Cortex of kidney (tissue), 1 donor: ENCODE measurements around the gene BANF1.
"Not testable (repeated sequence)": the region's sequence is repeated elsewhere in the genome, so short reads cannot be mapped to it uniquely, and the experiment has no call there.

Experiments used
- DNase-seq: peaks from one replicate; lab custom pipeline; 2025; lab: John Stamatoyannopoulos, UW

BANF1 gene

DNA sequence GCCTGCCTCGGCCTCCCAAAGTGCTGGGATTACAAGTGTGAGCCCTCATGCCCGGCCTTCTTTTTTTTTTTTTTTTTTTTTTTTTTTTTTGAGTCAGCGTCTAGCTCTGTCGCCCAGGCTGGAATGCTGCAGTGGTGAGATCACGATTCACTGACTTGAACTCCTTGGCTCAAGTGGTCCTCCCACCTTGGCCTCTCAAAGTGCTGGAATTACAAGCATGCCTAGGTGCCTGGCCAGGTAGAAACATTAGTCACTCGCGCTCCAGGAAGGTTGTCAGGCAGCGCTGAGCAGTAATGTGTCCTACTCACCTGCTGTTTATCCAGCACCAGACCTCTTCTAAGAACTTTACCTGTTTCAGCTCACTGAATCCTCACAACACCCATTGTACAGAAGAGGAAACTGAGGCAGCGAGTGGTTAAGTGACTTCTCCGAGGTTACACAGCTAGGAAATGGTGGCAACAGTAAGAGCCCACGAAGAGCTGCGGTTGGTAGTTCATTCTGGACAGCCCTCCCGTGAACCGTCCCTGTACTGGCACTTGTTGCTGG is 9.0 kb downstream of the BANF1 start:
- no peak for DNase-seq

DNA sequence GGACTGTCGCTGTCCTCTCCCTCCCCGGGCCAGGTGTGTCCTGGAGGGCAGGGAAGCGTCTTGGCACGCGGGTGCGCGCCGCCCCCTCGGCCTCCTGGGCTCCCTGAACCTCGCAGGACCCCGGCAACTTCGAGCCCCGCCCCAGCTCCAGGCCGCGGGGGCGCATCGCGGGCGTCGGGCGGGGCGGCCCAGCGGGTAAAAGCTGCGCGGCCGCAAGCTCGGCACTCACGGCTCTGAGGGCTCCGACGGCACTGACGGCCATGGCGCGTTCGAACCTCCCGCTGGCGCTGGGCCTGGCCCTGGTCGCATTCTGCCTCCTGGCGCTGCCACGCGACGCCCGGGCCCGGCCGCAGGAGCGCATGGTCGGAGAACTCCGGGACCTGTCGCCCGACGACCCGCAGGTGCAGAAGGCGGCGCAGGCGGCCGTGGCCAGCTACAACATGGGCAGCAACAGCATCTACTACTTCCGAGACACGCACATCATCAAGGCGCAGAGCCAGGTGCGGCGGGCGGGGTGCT is 9.5 kb downstream of the BANF1 start, which contains the start of gene CST6:
TSS of gene CST6 (plus strand) at position 224 of the 519 bp plus-strand sequence. CDS start at position 261, 37 bp downstream.
- DNase-seq: no peak

DNA sequence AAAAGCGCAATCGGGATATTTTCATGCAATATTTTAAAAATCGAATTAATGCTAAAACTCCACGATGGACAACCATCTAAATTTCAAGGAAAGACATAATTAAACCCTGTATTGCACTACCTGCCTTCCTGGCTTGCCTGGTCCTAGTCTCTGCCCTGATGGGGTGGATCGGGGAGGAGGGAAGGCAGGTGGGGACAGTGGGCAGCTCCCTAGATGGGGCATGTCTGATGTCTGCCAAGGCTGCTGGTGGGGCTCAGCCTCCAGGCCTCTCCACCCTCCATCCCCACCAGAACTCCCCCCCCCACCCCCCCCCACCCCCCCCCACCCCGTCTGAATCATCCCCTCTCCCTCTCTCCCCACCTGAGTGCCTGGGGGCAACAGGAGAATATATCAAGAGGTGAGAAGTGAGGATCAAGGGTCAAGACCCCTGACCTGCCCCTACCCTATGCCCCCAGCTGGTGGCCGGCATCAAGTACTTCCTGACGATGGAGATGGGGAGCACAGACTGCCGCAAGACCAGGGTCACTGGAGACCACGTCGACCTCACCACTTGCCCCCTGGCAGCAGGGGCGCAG is 10.2 kb downstream of the BANF1 start:
- no peak for DNase-seq

DNA sequence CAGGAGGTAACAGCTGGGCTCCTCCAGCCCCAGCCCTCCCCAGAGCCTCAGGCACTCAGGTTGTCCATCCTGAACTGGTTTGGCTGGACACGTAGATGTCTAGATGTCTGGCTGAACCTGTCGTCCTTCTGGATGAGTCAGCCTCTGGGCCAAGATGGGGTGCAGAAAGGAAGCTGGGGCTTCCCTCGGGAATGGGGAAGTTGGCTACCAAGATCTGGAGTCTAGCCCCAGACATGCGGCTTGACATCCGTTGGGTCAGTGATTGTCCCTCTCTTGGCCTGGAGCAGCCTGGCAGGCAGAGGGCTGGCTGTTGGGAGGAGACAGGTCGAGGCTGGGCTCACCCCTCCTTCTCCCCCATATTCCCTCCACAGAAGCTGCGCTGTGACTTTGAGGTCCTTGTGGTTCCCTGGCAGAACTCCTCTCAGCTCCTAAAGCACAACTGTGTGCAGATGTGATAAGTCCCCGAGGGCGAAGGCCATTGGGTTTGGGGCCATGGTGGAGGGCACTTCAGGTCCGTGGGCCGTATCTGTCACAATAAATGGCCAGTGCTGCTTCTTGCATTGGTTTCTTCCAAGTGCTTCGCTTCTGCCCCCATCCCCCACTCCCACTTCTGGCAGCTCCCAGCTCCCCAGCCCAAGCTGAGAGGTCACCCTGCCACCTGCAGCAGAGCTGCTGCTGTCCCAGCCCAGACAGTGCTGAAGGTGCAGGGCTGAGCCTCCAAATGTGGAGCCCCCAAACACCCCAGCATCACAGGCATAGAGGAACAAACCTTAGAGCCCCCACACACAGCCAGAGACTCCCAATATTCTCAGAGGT is 10.9 kb downstream of the BANF1 start:
- DNase-seq: no peak

DNA sequence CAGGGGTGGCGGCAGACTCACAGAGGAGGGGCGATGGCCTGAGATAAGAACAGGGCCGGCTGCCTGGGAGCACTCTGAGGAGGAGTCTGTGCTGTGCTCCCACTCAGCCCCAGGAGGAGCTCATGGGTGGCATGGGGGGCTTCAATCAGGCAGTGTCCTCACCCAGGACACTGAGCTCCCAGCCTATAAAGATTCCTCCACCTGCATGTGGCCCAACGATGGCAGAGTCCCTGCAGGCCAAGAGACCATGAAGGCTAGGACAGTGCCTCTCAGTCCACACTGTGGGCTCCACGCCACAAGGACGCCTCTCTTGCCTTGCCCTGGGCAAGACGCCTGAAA is 11.4 kb downstream of the BANF1 start:
- no peak for DNase-seq

DNA sequence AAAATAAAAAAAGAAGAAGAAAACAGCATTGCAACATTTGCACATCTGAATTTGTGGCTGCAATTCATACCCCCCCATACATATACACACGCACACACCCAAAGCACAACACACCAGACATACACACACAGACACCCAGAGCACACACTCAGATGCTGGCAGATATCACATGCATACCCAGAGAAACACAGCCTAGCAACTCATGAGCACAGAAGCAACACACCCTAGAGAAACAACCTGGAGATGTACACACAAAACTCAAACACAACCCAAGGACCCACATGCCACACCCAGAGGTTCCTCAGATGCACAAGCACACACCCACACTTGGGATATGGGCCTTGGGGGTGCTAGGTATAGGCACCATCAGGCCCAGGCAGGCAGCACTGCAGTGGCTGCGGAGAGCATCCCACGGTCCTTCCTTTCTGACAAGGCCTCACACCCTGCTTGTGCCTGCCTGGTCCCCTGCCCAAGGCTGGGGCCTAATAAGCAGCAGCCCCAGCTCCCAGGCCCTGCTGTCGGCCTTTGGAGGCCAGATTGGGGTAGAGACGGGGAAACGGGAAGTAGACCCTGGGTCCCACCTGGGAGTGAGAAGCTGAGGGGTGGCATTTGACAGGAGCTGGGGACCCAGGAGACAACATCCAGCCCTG is 12.6 kb downstream of the BANF1 start:
- no peak for DNase-seq

DNA sequence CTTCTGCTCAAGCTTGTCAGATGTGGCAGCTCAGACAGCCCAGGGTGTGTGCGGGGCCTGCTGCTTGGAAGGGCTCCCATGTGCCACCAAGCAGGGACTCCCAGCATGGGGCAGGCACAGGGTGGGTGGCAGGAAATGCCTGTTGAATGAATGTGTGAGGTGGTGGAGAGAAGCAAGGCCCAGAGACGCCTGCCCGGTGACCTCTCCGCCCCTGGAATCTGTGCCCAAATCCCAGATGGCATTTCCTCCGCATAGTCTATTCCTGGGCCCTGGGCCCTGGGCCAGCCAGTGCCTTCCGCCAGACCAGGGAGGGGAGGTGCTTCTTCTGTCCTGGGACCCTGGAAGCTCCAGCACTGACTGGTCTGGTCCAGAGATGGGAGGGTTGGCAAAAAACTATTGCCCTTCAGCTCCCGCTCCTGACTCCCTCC is 13.2 kb downstream of the BANF1 start:
- DNase-seq: no peak

DNA sequence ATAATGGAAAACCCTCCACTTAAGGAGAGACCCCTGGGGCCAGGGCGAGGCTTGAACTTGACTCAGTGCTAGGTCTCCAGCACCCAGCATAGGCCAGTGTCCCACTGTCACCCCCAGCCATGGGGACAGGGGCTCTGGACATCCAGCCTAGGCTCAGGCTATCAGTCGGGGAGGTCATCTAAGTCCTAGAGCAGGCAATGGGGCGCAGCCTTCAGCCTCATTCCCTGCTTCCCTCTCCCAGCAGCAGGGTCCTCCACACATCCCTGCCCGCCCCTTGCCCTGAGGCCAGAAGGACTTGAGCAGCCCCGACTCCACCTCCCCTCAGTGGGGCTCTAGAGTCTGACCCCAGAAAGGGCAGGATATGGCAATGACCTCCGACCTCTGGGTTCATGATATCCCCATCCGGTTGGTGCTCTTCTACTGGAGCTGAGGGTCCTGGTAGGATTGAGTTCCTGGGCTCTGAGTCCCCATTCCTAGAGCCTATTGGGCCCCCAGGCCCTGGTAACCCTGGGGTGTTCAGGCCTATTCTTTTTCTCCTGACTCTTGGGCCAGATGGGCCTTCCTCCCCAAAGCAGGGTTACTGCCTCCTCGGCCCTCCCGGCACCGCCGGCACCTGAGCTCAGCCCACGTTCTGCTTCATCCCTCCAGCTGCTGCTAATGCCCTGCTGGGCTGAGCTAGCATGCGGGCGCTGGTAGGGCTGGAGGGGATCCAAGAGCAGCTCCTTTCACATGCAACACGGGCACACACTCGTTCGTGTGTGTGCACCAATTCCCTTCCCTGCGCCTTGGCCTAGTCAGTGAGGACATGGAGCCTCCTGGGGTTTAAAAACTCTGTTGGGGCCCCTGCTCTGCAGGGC is 13.9 kb downstream of the BANF1 start:
- no peak for DNase-seq

DNA sequence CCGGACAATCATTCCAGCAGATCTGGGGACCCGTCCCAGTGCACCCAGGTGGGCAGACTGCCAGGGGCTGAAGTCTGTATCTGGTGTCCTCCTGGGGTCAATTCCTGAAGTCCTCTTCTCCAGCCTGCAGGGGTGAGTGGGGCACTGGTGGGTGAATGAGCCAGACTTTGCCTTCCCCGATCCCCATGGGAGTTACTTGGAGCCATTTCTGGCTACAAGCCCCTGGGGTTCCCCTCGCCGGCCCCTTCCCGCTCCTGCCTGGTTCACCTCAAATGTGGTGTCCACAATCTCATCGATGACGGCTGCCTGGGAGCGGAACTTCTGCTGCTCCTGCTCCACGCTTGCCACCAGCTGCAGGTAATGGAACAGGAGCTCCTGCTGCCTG is 14.5 kb downstream of the BANF1 start:
- no peak for DNase-seq

DNA sequence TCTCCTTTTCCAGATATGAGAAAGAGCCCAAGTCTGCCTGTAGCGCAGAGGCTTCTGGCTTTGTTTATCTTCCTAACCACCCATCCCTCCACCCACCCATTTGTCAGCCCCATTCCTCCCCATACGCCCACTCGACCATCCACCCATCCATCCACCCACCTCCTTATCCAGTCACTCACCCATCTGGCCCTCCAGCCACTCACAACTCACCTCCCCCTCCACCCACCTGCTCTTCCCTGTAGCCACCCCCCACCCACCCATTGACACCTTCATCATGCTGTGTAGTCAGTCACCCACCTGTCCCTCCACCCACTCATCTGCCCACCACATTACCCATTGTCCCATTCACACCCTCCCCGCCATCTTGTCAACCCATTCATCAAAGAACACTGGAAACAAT is 15.0 kb downstream of the BANF1 start:
- no peak for DNase-seq

DNA sequence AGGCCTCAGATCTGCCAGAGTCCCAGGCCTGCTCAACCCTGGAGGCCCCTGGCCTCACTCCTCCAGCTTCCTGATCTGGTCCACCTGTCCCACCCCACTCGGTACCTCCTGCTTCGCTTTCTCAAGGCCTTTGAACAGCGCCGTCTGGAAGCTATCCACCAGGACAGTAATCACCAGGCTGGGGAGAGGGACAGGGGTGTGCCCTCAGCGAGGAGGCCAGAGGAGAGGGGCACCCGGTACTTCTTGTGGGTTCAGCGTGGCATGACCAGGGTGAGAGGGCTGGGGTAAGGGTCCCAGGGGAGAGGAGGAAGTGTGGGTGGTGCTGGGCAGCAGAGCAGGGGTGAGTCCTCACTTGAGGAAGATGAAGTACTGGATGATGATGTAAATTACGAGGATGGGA is 17.9 kb downstream of the BANF1 start:
- DNase-seq: no peak

DNA sequence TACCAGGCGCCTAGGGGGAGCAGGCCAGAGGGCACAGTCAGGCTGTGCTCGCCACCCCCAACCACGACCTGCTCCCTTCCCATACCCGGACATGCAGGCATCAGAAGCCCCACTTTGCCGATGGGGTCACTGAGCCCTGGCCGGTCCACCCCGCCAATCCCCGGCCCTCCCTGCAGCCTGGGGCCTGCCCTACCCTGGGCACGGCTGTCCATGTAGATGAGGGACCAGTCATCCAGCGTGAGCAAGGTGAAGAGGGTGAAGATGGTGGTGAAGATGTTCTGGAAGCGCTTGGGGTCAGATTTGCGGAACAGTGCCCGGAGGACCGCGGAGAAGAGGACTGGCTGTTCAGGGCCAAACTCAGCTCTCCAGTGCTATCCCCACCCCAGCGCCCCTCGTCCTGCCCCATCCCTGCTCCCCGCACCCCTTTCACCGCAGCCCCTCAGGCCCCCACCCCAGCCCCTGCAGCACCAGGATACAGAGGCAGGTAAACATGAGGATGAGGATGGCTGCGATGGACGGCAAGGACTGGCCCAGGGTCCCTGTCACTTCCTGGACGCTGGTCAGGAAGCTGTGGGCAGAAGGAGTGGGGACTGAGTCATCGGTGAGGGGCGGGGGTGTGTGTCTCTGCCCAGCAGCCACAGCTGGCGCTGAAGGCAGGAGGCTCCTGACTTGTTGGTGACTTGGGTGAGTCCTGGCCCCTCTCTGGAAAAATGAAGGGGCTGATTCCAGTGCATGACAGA is 18.5 kb downstream of the BANF1 start:
- DNase-seq: no peak

DNA sequence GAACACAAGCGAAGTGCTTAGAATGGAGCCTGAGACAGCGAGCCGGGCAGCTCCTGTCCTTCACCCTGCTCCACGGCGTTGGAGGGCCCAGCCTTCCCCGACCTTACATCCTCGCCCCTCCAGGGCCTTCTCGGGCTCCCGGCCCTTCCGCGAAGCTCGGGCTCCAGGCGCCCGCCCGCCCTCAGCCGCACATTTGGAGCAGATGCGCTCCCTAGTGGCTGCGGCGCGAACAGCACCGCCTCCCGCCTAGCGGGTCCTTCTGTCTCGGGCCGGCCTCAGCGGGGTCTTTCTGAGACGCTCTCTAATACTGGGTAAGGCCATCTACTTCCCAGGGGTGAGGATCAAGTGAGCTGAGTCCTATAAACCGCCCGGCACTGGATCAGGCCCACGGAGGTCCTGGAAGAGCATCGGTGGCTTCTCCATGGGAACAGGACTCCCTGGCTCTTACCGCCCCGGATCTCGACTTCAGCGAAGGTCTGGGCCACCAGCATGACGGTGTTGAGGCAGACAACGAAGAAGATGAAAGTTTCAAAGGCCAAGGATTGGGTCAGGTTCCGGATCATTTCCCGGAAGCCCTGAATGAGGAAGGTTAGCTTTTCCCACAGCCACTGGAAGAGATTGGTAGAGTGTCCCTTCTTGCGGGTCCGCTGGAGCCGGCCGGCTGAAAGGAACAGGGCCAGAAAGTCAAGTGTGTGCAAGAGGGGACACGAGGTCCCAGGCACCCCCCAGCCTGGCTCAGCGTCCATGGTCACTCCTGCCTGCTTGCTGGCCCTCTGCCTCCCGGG is 20.3 kb downstream of the BANF1 start:
- DNase-seq: no peak

DNA sequence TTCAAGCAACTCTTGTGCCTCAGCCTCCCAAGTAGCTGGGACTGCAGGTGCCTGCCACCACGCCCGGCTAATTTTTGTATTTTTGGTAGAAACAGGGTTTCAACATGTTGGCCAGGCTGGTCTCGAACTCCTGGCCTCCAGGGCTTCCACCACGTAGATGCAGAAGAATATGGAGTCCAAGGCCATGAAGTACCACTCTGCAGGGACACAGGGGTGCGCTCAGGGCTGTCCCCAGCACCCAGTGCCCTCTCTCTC is 20.8 kb downstream of the BANF1 start:
- not testable (repeated sequence) for DNase-seq

DNA sequence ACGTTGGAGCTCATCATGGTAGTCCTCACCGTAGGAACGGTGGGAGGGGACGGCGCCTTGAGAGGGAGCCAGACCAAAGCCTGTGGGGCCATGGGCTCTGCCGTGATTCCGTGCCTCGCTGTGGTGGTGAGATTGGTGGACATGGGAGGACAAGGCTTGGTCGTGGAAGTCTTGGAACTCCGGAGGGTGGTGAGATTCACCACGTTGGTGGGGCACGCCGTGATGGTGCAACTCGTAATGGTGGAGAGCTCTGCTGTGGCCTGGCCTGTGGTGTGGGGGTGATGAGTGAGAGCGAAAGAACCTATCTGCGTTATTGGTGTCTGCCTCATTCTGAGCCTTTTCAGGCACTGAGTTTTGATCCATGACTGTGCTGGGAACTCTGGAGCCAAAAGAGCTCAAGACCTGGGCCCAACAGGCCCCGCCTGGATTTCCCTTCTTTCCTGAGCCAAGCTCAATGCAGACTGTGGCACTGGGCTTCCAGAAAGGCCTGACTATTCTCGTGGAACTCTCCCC is 23.8 kb downstream of the BANF1 start, which contains the start of gene CATSPER1:
TSS of gene CATSPER1 (minus strand) at position 463 of the 513 bp plus-strand sequence. CDS start at position 363, 100 bp downstream.
- no peak for DNase-seq

DNA sequence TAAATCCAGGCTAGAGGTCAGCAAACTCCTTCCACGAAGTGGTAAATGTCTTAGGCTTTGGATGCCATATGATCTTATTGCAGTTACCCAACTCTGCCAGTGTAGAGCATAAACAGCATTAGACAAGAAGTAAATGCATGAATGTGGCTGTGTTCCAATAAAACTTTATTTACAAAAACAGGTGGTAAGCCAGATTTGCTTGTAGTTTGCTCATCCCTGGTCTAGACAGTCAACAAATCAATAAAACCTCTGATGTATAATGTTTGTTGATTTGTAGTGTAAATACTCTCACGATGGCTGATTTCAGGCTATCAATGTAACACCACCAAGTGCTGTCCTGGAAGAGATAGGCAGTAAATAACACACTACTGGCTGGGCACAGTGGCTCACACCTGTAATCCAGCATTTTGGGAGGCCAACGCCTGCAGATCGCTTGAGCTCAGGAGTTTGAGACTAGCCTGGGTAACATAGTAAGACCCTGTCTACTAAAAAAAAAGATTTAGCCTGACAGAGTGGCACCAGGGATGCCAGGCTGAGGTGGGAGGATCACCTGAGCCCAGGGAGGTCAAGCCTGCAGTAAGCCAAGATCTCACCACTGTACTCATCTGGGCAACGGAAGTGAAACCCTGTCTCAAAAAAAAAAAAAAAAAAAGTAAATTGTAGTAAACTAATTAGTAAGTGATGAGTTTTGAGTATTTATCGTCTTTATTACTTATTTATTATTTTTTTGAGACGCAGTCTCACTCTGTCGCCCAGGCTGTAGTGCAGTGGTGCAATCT is 30.8 kb downstream of the BANF1 start:
- no peak for DNase-seq

DNA sequence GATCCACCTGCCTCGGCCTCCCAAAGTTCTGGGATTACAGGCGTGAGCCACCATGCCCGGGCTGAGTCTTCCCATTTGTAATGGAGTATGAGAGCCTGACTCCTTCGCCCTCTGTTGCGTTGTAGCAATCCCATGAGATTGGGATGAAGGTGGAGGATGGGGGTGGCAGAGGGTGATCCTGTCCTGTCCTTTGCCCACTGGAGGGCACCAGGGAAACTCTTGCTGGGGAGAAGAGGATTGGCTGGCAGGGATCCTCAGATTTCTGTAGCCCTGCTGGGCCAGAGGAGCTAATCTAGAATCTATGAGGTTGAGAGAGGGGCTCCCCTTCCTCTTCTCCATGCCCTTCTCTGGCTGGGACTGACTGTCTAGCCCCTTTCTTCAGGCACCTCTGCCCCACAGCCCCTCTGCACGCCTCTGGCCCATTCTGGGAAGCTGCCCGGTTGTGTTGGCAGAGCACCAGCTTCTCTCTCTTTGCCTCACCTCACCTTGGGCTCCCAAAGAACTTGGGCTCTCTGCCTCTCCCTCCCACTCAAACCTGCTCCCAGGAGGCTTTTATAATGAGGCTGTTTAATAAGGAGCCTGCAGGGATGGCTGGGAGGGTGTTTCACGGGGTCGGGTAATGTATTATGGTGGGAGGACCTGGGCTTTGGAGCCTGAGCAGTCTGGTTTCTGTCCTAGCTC is 33.5 kb downstream of the BANF1 start:
- no peak for DNase-seq

DNA sequence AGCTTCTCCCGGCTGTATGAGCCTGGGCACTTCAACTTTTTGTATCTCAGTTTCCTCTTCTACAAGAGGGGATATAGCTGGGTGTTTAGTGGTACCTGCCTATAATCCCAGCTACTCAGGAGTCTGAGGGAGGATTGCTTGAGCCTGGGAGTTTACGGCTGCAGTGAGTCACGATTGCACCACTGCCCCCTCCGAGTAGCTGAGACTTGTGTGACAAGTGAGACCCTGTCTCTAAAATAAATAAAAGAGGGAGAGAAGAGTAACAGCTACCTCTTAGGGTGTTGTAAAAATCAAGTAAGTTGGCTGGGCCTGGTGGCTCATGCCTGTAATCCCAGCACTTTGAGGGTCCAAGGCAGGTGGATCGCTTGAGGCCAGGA is 34.0 kb downstream of the BANF1 start:
- no peak for DNase-seq

DNA sequence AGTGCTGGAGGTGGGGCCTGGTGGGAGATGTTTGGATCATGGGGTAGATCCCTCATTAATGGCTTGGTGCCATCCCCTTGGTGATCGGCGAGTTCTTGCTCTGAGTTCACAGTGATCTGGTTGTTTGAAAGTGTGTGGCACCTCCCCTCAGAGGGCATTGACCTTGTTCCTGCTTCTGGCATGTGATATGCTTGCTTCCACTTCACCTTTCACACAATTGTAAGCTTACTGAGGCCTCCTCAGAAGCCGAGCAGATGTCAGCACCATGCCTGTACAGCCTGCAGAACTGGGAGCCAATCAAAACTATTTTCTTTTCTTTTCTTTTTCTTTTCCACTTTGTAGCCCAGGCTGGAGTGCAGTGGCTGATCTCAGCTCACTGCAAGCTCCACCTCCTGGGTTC is 35.0 kb downstream of the BANF1 start:
- no peak for DNase-seq
